Caco-2 (cell line): ENCODE data around the gene ATP5PD. TPM values are rescaled to one million over a fixed set of nuclear protein-coding genes. Genes with fewer than 3 reads are reported as not detected.

Source experiments
- BruUV-seq: library from RNA; stranded (reverse); fragments of 400-500 nt; replicated peaks from 2 replicates; lab custom pipeline; 2021; lab: Mats Ljungman, UMichigan
- CTCF ChIA-PET: fragments of 300-600 bp; sonication (Branson Sonifier 250); formaldehyde crosslinking; loops from one replicate; lab custom pipeline; 2022; ENCODE audit warnings: antibody characterized with exemption; lab: Charles Lee
- POLR2A ChIA-PET: fragments of 300-600 bp; sonication (Branson Sonifier 250); formaldehyde crosslinking; loops from one replicate; lab custom pipeline; 2022; ENCODE audit warnings: antibody characterized with exemption; lab: Charles Lee
- DNase-seq, 2 experiments: peaks; one replicate each; pipeline versions ENCODE4 v3.0.0 to v3.0.0-alpha.2; 2020 to 2022
- H3K27me3 ChIP-seq: replicated peaks from 2 replicates; pipeline ENCODE4 v1.6.0; 2011; ENCODE audit warnings: low read length; ENCODE audit not compliant: control insufficient read depth, insufficient read depth
- H3K36me3 ChIP-seq: 2 replicates; pipeline ENCODE4 v1.5.1; 2011; ENCODE audit warnings: low read length; ENCODE audit not compliant: control insufficient read depth, insufficient read depth
- H3K4me1 ChIP-seq: fragments of 250-450 bp; sonication (Bioruptor Pico); 2 replicates; pipeline ENCODE4 v1.5.1; 2020; ENCODE audit warnings: mild to moderate bottlenecking
- H3K4me3 ChIP-seq: 2 replicates; pipeline ENCODE4 v1.5.1; 2011; ENCODE audit warnings: low read depth, mild to moderate bottlenecking, control low read depth, low read length
- H3K9me3 ChIP-seq: fragments of 250-450 bp; sonication (Bioruptor Pico); 2 replicates; pipeline ENCODE4 v1.5.1; 2020; ENCODE audit warnings: mild to moderate bottlenecking, moderate library complexity
- H3K27ac Mint-ChIP-seq: one replicate; pipeline ENCODE4 v1.8.0; 2022; ENCODE audit warnings: mixed read lengths; ENCODE audit not compliant: unreplicated experiment
- H3K27me3 Mint-ChIP-seq: one replicate; pipeline ENCODE4 v1.8.0; 2022; ENCODE audit warnings: mixed read lengths; ENCODE audit not compliant: insufficient read depth, unreplicated experiment
- H3K36me3 Mint-ChIP-seq: one replicate; pipeline ENCODE4 v1.8.0; 2022; ENCODE audit warnings: mild to moderate bottlenecking, mixed read lengths; ENCODE audit not compliant: insufficient read depth, unreplicated experiment
- H3K4me1 Mint-ChIP-seq: one replicate; pipeline ENCODE4 v1.8.0; 2022; ENCODE audit warnings: low read depth, mixed read lengths; ENCODE audit not compliant: unreplicated experiment
- H3K4me3 Mint-ChIP-seq: one replicate; pipeline ENCODE4 v1.8.0; 2022; ENCODE audit warnings: mild to moderate bottlenecking, moderate library complexity, mixed read lengths; ENCODE audit not compliant: unreplicated experiment
- H3K9me3 Mint-ChIP-seq: one replicate; pipeline ENCODE4 v1.8.0; 2022; ENCODE audit warnings: mixed read lengths; ENCODE audit not compliant: unreplicated experiment
- intact Hi-C: fragments of 100-400 bp; cut with micrococcal nuclease; formaldehyde crosslinking; loops from one replicate; pipeline ENCODE4 v1.10.0; 2022; ENCODE audit not compliant: unreplicated experiment
- total RNA-seq: library from RNA; stranded (reverse); gene quantifications from 2 replicates; pipeline ENCODE4 v1.2.3, GENCODE V29; 2022
- TF ChIP-seq, protein P1 (sequence below), 2 experiments: fragments of 200-600 bp in 1 of 2; IDR thresholded peaks; 1 replicate in 1 of 2; 2 replicates in 1 of 2; pipeline versions ENCODE4 v1.5.1 to v1.8.0; 2011 to 2022; ENCODE audit warnings: antibody characterized with exemption in 1 of 2, control low read depth in 1 of 2, inconsistent platforms in 1 of 2, low read depth in 1 of 2, low read length in 1 of 2, mild to moderate bottlenecking in 1 of 2, moderate library complexity in 1 of 2; ENCODE audit not compliant: insufficient read depth in 1 of 2, severe bottlenecking in 1 of 2, unreplicated experiment in 1 of 2

ATP5PD gene
- total RNA-seq, 1 experiment from 2014 or later: 316 TPM

DNA sequence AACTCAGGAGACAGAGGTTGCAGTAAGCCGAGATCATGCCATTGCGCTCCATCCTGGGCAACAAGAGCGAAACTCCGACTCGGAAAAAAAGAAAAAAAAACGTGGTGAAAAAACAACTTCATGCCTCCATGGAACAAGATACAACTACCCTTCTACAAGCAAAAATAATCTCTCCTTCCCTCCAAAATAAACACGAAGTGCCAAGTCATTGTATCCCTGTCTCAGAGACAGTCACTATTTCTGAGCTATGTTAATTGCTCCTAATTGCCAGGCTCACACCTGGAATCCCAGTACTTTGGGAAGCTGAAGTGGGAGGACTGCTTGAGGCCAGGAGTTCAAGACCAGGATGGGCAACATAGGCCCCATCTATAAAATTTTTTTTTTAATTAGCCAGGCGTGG is 22.0 kb upstream of the ATP5PD start:
- H3K4me1 ChIP-seq: no peaks in the 10 kb centered on the region
- Mint-ChIP-seq H3K4me3 (no peak overlapping the region), H3K27ac (no peak overlapping the region), H3K4me1 (peaks cover 7% of the 10 kb centered on the region), H3K36me3 (peaks cover 23% of the 10 kb centered on the region), H3K9me3 (no peaks in the 10 kb centered on the region), H3K27me3 (no peaks in the 10 kb centered on the region)
- peaks cover 4% of the 10 kb centered on the region; the same call in 1 of the 2 replicates for H3K36me3 ChIP-seq
- ChIA-PET CTCF (interaction anchor here (0.5 to 2.9 kb wide), 6 partner anchors 9 to 621 kb away, joined by 3 to 16 read pairs (median 4); partner anchors contain the start of gene MRPL58), POLR2A (no interaction called here)
- H3K4me3 ChIP-seq: no peak overlapping the region
- BruUV-seq: no TSS peak
- no peaks in the 10 kb centered on the region for H3K27me3 ChIP-seq
- no peak for DNase-seq
- intact Hi-C loops: loop anchor here (5.0 kb wide), 1 partner anchor 39 kb away; the partner anchor contains the start of gene ARMC7
- TF ChIP-seq, protein P1, sequence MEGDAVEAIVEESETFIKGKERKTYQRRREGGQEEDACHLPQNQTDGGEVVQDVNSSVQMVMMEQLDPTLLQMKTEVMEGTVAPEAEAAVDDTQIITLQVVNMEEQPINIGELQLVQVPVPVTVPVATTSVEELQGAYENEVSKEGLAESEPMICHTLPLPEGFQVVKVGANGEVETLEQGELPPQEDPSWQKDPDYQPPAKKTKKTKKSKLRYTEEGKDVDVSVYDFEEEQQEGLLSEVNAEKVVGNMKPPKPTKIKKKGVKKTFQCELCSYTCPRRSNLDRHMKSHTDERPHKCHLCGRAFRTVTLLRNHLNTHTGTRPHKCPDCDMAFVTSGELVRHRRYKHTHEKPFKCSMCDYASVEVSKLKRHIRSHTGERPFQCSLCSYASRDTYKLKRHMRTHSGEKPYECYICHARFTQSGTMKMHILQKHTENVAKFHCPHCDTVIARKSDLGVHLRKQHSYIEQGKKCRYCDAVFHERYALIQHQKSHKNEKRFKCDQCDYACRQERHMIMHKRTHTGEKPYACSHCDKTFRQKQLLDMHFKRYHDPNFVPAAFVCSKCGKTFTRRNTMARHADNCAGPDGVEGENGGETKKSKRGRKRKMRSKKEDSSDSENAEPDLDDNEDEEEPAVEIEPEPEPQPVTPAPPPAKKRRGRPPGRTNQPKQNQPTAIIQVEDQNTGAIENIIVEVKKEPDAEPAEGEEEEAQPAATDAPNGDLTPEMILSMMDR (IDR thresholded peaks at IDR 0.05; ENCODE audit: insufficient read depth in 1 of 2, low read depth in 1 of 2, low read length in 1 of 2, severe bottlenecking in 1 of 2, unreplicated experiment in 1 of 2): no peak
- no peaks in the 10 kb centered on the region for H3K9me3 ChIP-seq

DNA sequence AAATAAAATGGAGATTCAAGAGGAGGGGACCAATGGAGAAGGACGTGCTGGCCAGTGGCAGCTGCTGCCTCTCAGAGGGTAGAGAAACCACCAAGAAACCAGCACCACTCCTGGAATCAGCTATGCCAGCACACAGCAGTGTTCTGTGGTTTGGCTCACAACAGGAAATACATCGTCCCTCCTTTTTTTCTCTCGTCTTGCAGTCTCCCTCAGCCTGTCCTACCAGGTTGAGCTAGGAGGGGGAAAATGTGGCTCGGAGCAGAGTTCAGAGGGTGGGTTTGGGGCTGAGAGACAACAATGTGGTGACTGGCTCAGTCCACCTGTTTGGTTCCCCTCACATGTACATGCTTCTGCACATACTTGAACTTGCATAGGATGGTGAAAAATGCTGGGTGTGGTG is 21.1 kb upstream of the ATP5PD start:
- Mint-ChIP-seq H3K4me3 (no peak overlapping the region), H3K4me1 (peaks cover 7% of the 10 kb centered on the region), H3K9me3 (no peaks in the 10 kb centered on the region), H3K27me3 (no peaks in the 10 kb centered on the region), H3K27ac (no peak overlapping the region), H3K36me3 (peaks cover 28% of the 10 kb centered on the region)
- BruUV-seq: no TSS peak
- TF ChIP-seq, protein P1 (IDR thresholded peaks at IDR 0.05; ENCODE audit: insufficient read depth in 1 of 2, low read depth in 1 of 2, low read length in 1 of 2, severe bottlenecking in 1 of 2, unreplicated experiment in 1 of 2): no peak
- no peak for DNase-seq
- POLR2A ChIA-PET: no interaction called here
- intact Hi-C loops: loop anchor here (5.0 kb wide), 1 partner anchor 39 kb away; the partner anchor contains the start of gene ARMC7
- Histone ChIP-seq H3K4me1 (no peaks in the 10 kb centered on the region), H3K27me3 (no peaks in the 10 kb centered on the region), H3K9me3 (no peaks in the 10 kb centered on the region), H3K4me3 (no peak overlapping the region), H3K36me3 (peaks cover 4% of the 10 kb centered on the region)
- CTCF ChIA-PET: interaction anchor here (0.6 to 2.9 kb wide), 3 partner anchors 8 to 622 kb away, joined by 4 to 16 read pairs (median 8); no protein-coding TSS in a partner anchor

- ChIA-PET POLR2A (no interaction called here), CTCF (interaction anchor here (0.6 kb wide), 1 partner anchor 85 kb away, joined by 3 read pairs; no protein-coding TSS in a partner anchor)
- Histone ChIP-seq H3K4me3 (no peak overlapping the region), H3K27me3 (no peaks in the 10 kb centered on the region), H3K4me1 (no peaks in the 10 kb centered on the region), H3K9me3 (no peaks in the 10 kb centered on the region), H3K36me3 (peaks cover 5% of the 10 kb centered on the region)
- intact Hi-C loops: loop anchor here (5.0 kb wide), 1 partner anchor 42 kb away; the partner anchor contains the start of gene ARMC7
- H3K4me1 Mint-ChIP-seq: no peaks in the 10 kb centered on the region
- no TSS peak for BruUV-seq
- no peak for DNase-seq
- H3K27me3 Mint-ChIP-seq: no peaks in the 10 kb centered on the region
- H3K4me3 Mint-ChIP-seq: no peak overlapping the region
- H3K27ac Mint-ChIP-seq: no peak overlapping the region
- no peaks in the 10 kb centered on the region for H3K9me3 Mint-ChIP-seq
- TF ChIP-seq, protein P1 (IDR thresholded peaks at IDR 0.05; ENCODE audit: insufficient read depth in 1 of 2, low read depth in 1 of 2, low read length in 1 of 2, severe bottlenecking in 1 of 2, unreplicated experiment in 1 of 2): no peak
- peaks cover 41% of the 10 kb centered on the region for H3K36me3 Mint-ChIP-seq
These were observed 18.9 kb upstream of the ATP5PD start for GRCh38 chr17:75065562-75066151.
